Cardiac muscle cell (in vitro differentiated cells and primary cell): ENCODE measurements around the gene ARFIP2. TPM values are rescaled to one million over a fixed set of nuclear protein-coding genes. Genes with fewer than 3 reads are reported as not detected.
A peak's percentile ranks its signal among the peaks of the same experiment; 100 is the strongest.

Source experiments
- DNase-seq, 2 donors: peaks; one replicate each; pipeline versions ENCODE4 v3.0.0 to v3.0.0-alpha.2; 2010 to 2017; ENCODE audit warnings: low read depth in 1 of 2, low spot score in 1 of 2
- H3K27ac ChIP-seq: fragments of 200-600 bp; sonication (generic); 2 replicates; pipeline ENCODE4 v1.5.1; 2016
- H3K27me3 ChIP-seq: fragments of 200-600 bp; sonication (generic); 2 replicates; pipeline ENCODE4 v1.6.0; 2016; ENCODE audit warnings: control low read depth
- H3K36me3 ChIP-seq: fragments of 200-600 bp; sonication (generic); 2 replicates; pipeline ENCODE4 v1.5.1; 2016; ENCODE audit warnings: control low read depth
- H3K4me1 ChIP-seq: fragments of 200-600 bp; sonication (generic); 2 replicates; pipeline ENCODE4 v1.8.1; 2017; ENCODE audit warnings: low read depth, mild to moderate bottlenecking, mixed run types
- H3K4me3 ChIP-seq: fragments of 200-600 bp; sonication (generic); 2 replicates; pipeline ENCODE4 v1.5.1; 2016; ENCODE audit warnings: mild to moderate bottlenecking
- H3K9me3 ChIP-seq: fragments of 200-600 bp; sonication (generic); 2 replicates; pipeline ENCODE4 v1.5.1; 2017; ENCODE audit warnings: low read depth, mild to moderate bottlenecking, control low read depth
- polyA plus RNA-seq: library from polyadenylated mRNA; unstranded; fragments of >200 nt; fragmentation: Nextera tagmentation; extraction: Ambion mirVana; gene quantifications from 2 replicates; pipeline ENCODE4 v1.2.1, GENCODE V29; 2016
- total RNA-seq: library from RNA; depleted of rRNA; stranded (reverse); fragments of >200 nt; gene quantifications from 2 replicates; pipeline ENCODE4 v1.2.3, GENCODE V29; 2016
- TF ChIP-seq, protein P1 (sequence below): IDR thresholded peaks from 2 replicates; pipeline ENCODE4 v1.5.1; 2012; ENCODE audit warnings: low read depth, mild to moderate bottlenecking, low read length

The ARFIP2 gene
- total and polyA plus RNA-seq, 2 experiments from 2014 or later: 52.7 to 68.9 TPM

DNA sequence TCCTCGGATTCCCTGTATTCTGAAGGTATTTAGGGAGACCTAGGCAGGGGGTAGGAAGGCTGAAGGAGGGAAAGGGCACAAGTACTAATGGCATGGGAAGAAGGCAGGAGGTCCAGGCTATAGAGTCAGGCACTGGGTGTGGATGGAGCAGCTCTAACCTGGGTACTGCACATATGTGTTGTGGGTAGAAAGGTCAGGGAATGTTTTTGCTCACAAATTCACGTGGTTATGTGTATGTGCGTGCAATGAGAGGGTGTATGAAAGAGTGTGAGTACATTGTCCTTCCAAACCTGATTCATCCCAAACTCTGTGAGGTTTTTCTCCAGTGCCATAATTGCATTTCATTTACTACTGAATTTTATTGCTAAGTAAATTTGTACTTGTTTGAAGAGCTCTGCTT, 39.1 kb upstream of the ARFIP2 start:
- Histone ChIP-seq H3K4me3 (no peak overlapping the region), H3K4me1 (peaks cover 7% of the 10 kb centered on the region), H3K36me3 (no peaks in the 10 kb centered on the region), H3K9me3 (no peaks in the 10 kb centered on the region), H3K27me3 (no peaks in the 10 kb centered on the region), H3K27ac (peak overlapping the region; percentile 36)
- DNase-seq: no peak
- TF ChIP-seq, protein P1, sequence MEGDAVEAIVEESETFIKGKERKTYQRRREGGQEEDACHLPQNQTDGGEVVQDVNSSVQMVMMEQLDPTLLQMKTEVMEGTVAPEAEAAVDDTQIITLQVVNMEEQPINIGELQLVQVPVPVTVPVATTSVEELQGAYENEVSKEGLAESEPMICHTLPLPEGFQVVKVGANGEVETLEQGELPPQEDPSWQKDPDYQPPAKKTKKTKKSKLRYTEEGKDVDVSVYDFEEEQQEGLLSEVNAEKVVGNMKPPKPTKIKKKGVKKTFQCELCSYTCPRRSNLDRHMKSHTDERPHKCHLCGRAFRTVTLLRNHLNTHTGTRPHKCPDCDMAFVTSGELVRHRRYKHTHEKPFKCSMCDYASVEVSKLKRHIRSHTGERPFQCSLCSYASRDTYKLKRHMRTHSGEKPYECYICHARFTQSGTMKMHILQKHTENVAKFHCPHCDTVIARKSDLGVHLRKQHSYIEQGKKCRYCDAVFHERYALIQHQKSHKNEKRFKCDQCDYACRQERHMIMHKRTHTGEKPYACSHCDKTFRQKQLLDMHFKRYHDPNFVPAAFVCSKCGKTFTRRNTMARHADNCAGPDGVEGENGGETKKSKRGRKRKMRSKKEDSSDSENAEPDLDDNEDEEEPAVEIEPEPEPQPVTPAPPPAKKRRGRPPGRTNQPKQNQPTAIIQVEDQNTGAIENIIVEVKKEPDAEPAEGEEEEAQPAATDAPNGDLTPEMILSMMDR: no peak

DNA sequence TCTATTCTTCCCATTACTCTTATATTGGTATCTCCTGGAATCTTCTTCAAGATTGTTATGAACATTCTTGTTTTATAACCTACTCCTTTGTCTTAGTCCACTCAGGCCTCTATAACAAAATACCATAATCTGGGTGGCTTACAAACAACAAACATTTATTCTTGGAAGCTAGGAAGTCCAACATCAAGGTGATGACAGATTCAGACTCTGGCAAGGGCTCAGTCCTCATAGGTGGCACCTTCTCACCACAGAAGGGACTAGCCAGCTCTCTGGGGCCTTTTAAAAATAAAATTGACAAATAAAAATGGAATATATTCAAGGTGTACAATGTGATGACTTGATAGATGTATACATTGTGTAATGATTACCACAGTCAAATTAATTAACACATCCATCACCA, 35.7 kb upstream of the ARFIP2 start:
- TF ChIP-seq, protein P1: no peak
- H3K9me3 ChIP-seq: no peaks in the 10 kb centered on the region
- peaks cover 3% of the 10 kb centered on the region for H3K36me3 ChIP-seq
- H3K27ac ChIP-seq: no peak overlapping the region
- DNase-seq: no peak
- H3K27me3 ChIP-seq: no peaks in the 10 kb centered on the region
- peaks cover 12% of the 10 kb centered on the region for H3K4me1 ChIP-seq
- no peak overlapping the region for H3K4me3 ChIP-seq

DNA sequence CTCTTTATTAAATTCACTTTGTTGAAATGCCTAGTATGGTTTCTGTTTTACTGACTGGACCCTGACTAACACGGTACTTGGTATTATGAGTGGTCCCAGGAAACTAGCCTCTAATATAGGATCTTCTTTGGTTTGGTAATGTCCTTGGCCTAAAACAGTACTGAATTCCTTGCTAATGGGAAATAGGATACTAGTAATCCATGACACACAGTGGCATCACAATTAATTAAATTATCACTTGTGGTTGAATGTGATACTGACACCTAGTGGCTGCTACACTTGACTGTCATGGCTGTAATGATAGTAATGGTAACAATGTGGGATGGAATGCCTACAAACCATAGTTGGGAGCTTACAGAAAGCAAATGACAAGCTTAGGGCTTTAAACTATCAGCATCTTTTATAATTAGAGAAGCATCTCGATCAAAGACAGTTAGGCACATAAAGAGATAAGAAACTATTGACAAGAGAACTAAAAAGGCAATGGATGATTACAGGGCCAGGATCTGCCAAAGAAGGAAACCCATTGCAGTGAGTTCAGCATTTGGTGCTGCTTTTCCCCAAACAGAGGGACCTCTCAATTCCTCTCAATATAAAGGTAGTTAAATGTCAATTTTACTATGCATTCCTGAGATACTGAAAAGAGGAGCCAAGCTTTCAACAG, 24.6 kb upstream of the ARFIP2 start:
- no peaks in the 10 kb centered on the region for H3K4me1 ChIP-seq
- peaks cover 16% of the 10 kb centered on the region for H3K36me3 ChIP-seq
- H3K27ac ChIP-seq: no peak overlapping the region
- no peaks in the 10 kb centered on the region for H3K9me3 ChIP-seq
- TF ChIP-seq, protein P1: peak; percentile 71
- no peaks in the 10 kb centered on the region for H3K27me3 ChIP-seq
- peak; percentile 29 to 76 for DNase-seq
- no peak overlapping the region for H3K4me3 ChIP-seq

DNA sequence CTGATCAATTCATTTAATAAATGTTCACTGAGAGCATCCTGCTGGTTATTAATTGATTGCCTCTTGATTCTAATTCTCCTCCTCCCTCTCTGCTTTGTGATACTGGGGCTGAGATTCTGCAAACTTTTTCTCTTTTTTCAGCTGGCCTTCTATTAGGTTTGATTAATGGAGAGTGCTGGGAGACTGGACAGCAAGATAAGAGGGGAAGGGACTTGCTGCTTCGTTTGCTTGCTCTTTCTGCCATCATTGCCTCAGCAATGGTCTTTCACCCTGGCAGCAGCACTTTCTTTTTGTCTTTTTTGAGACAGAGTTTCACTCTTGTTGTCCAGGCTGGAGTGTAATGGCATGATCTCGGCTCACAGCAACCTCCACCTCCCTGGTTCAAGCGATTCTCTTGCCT, 23.0 kb upstream of the ARFIP2 start:
- no peaks in the 10 kb centered on the region for H3K9me3 ChIP-seq
- H3K4me3 ChIP-seq: no peak overlapping the region
- H3K4me1 ChIP-seq: no peaks in the 10 kb centered on the region
- peaks cover 16% of the 10 kb centered on the region for H3K36me3 ChIP-seq
- DNase-seq: no peak
- no peak overlapping the region for H3K27ac ChIP-seq
- TF ChIP-seq, protein P1: no peak
- no peaks in the 10 kb centered on the region for H3K27me3 ChIP-seq

DNA sequence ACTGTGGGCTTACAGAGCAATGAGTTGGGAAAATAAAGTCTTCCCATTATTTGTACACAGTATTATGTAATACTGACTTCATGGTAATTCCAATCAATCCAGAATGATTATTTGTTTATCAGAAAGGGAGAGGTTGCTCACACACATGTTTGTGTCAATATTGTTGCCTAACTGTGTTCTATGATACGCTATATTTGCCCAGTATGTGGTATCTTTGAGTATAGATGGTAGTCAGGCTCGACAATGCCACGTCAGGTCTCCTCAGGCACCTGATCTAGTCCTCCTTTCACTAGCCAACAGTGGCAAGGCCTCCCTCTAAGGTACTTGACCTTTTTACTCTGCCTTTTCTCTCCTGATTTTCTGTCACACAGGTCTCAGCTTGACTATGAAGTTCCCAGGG, 21.3 kb upstream of the ARFIP2 start:
- Histone ChIP-seq H3K27ac (no peak overlapping the region), H3K9me3 (no peaks in the 10 kb centered on the region), H3K27me3 (no peaks in the 10 kb centered on the region), H3K36me3 (peaks cover 24% of the 10 kb centered on the region), H3K4me3 (no peak overlapping the region), H3K4me1 (no peaks in the 10 kb centered on the region)
- TF ChIP-seq, protein P1: no peak
- no peak for DNase-seq
